A549 (cell line): ENCODE results near the gene CCDC38. TPM values are rescaled to one million over a fixed set of nuclear protein-coding genes. Genes with fewer than 3 reads are reported as not detected.
A peak's percentile ranks its signal among the peaks of the same experiment; 100 is the strongest.

Source experiments
- ATAC-seq, 2 experiments: fragments of 200-7000 bp in 1 of 2; fragments of >200 bp in 1 of 2; cut with Nextera tagmentation in 1 of 2; cut with Tn5 transposase in 1 of 2; 3 replicates each; pipeline versions ENCODE4 v1.8.0 to v1.9.1; 2018 to 2020; ENCODE audit warnings: mild to moderate bottlenecking in 1 of 2, moderate library complexity in 1 of 2
- CTCF ChIA-PET: fragments of 300-600 bp; sonication (Branson Sonifier 250); formaldehyde crosslinking; extraction: SDS; loops from one replicate; lab custom pipeline; 2021; ENCODE audit warnings: antibody characterized with exemption, inconsistent platforms; lab: Yijun Ruan, JAX
- POLR2A ChIA-PET: fragments of 350-600 bp; formaldehyde crosslinking; extraction: SDS; loops from one replicate; lab custom pipeline; 2021; ENCODE audit warnings: antibody characterized with exemption, inconsistent platforms; lab: Yijun Ruan, JAX
- DNase-seq, 2 experiments: peaks; one replicate each; pipeline versions ENCODE4 v3.0.0 to v3.0.0-alpha.2; 2011 to 2016; ENCODE audit warnings: low read depth in 1 of 2, low spot score in 1 of 2
- FAIRE-seq: peaks from 2 replicates; lab custom pipeline; 2011; peaks lifted over from hg19 to GRCh38; lab: Jason Lieb, UNC
- H3K27ac ChIP-seq, 2 experiments: fragments of >200 bp; sonication (Bioruptor Twin); formaldehyde crosslinking; 3 replicates each; pipeline ENCODE4 v1.5.1; 2016 to 2017
- H3K4me1 ChIP-seq: fragments of >200 bp; sonication (Bioruptor Twin); formaldehyde crosslinking; 3 replicates; pipeline ENCODE4 v1.6.1; 2016
- H3K4me2 ChIP-seq: fragments of >200 bp; sonication (Bioruptor Twin); formaldehyde crosslinking; 3 replicates; pipeline ENCODE4 v1.6.1; 2016
- H3K4me3 ChIP-seq: fragments of >200 bp; sonication (Bioruptor Twin); formaldehyde crosslinking; 3 replicates; pipeline ENCODE4 v1.5.1; 2016
- H3K9me3 ChIP-seq: fragments of >200 bp; sonication (Bioruptor Twin); formaldehyde crosslinking; 3 replicates; pipeline ENCODE4 v1.6.1; 2016
- ATOH8 ChIP-seq: fragments of 250-450 bp; sonication (Bioruptor Pico); IDR thresholded peaks from 2 replicates; pipeline ENCODE4 v1.5.0; 2020; ENCODE audit warnings: low read depth, mild to moderate bottlenecking, moderate library complexity
- BCL3 ChIP-seq: fragments of >200 bp; sonication (Bioruptor Twin); formaldehyde crosslinking; IDR thresholded peaks from 3 replicates; pipeline ENCODE4 v1.6.1; 2016
- CHD2 ChIP-seq: fragments of 150-350 bp; IDR thresholded peaks from 2 replicates; pipeline ENCODE4 v1.6.1; 2014; ENCODE audit warnings: low read length; ENCODE audit not compliant: partially characterized antibody
- CTCF ChIP-seq: fragments of >200 bp; sonication (Bioruptor Twin); formaldehyde crosslinking; IDR thresholded peaks from 3 replicates; pipeline ENCODE4 v1.5.1; 2016
- ELK1 ChIP-seq: fragments of 150-350 bp; IDR thresholded peaks from 2 replicates; pipeline ENCODE4 v1.6.1; 2014; ENCODE audit warnings: low read depth, mild to moderate bottlenecking, low read length
- EP300 ChIP-seq, 2 experiments: fragments of >200 bp; sonication (Bioruptor Twin); formaldehyde crosslinking; IDR thresholded peaks; 2 replicates in 1 of 2; 3 replicates in 1 of 2; pipeline ENCODE4 v1.6.1; 2016 to 2017
- FOSL2 ChIP-seq, 2 experiments: fragments of 450-650 bp in 1 of 2; fragments of >200 bp in 1 of 2; sonication (Bioruptor Twin) in 1 of 2; formaldehyde crosslinking; IDR thresholded peaks; 2 replicates each; pipeline versions ENCODE4 v1.5.0 to v1.6.1; 2016 to 2020; ENCODE audit warnings: mild to moderate bottlenecking in 1 of 2, moderate library complexity in 1 of 2
- FOXS1 ChIP-seq: fragments of 250-450 bp; sonication (Bioruptor Pico); IDR thresholded peaks from 2 replicates; pipeline ENCODE4 v1.5.0; 2020; ENCODE audit warnings: mild to moderate bottlenecking, moderate library complexity
- HMGXB4 ChIP-seq: fragments of 250-450 bp; sonication (Bioruptor Pico); IDR thresholded peaks from 2 replicates; pipeline ENCODE4 v1.5.0; 2021; ENCODE audit warnings: mild to moderate bottlenecking, moderate library complexity, borderline replicate concordance
- HOXA7 ChIP-seq: fragments of 250-450 bp; sonication (Bioruptor Pico); IDR thresholded peaks from 2 replicates; pipeline ENCODE4 v1.5.0; 2020; ENCODE audit warnings: mild to moderate bottlenecking, moderate library complexity
- HOXB13 ChIP-seq: fragments of 250-450 bp; sonication (Bioruptor Pico); IDR thresholded peaks from 2 replicates; pipeline ENCODE4 v1.5.0; 2020; ENCODE audit warnings: low read depth, mild to moderate bottlenecking, moderate library complexity
- HOXB5 ChIP-seq: fragments of 250-450 bp; sonication (Bioruptor Pico); IDR thresholded peaks from 2 replicates; pipeline ENCODE4 v1.5.0; 2020; ENCODE audit warnings: mild to moderate bottlenecking, moderate library complexity
- KDM5A ChIP-seq: fragments of 200-600 bp; sonication (generic); IDR thresholded peaks from 2 replicates; pipeline ENCODE4 v1.6.1; 2016; ENCODE audit warnings: antibody characterized with exemption, mild to moderate bottlenecking
- MYC ChIP-seq: IDR thresholded peaks from 2 replicates; pipeline ENCODE4 v1.6.1; 2012; ENCODE audit warnings: mild to moderate bottlenecking, inconsistent platforms, low read length, improper control_type of control experiment, borderline replicate concordance
- NFE2L2 ChIP-seq: fragments of 150-350 bp; conservative IDR thresholded peaks from 2 replicates; pipeline ENCODE4 v1.6.1; 2014; ENCODE audit warnings: low read length
- RAD21 ChIP-seq, 2 experiments: fragments of >200 bp in 1 of 2; sonication (Bioruptor Twin) in 1 of 2; formaldehyde crosslinking in 1 of 2; IDR thresholded peaks in 1 of 2; conservative IDR thresholded peaks in 1 of 2; 2 replicates in 1 of 2; 3 replicates in 1 of 2; pipeline ENCODE4 v1.6.1; 2012 to 2018; ENCODE audit warnings: inconsistent platforms in 1 of 2
- RFX5 ChIP-seq: fragments of 450-650 bp; IDR thresholded peaks from 2 replicates; pipeline ENCODE4 v1.7.1; 2014; ENCODE audit warnings: antibody characterized with exemption, mild to moderate bottlenecking, moderate library complexity
- SMC3 ChIP-seq: fragments of >200 bp; sonication (Bioruptor Twin); formaldehyde crosslinking; IDR thresholded peaks from 3 replicates; pipeline ENCODE4 v1.6.1; 2018; ENCODE audit warnings: inconsistent platforms
- TFCP2L1 ChIP-seq: fragments of 250-450 bp; sonication (Bioruptor Pico); IDR thresholded peaks from 2 replicates; pipeline ENCODE4 v1.5.0; 2021; ENCODE audit warnings: mild to moderate bottlenecking
- WGBS: methylation state at CpG from one replicate; pipeline ENCODE4 v1.1.6; 2017; ENCODE audit errors: missing lambda C conversion rate; 5-methylcytosine and 5-hydroxymethylcytosine counted together
- polyA plus RNA-seq, 4 experiments: library from polyadenylated mRNA; depleted of rRNA in 3 of 4; stranded (reverse); fragments of >200 nt; fragmentation: RNase III in 1 of 4; extraction: RNeasy Plus Mini Kit Qiagen cat#74134 plus additional on column Dnase treatment in 1 of 4; gene quantifications; 2 replicates in 3 of 4; 3 replicates in 1 of 4; pipeline ENCODE4 v1.2.3, GENCODE V29; 2011 to 2017

CCDC38 gene
- polyA plus RNA-seq, 2 of the 4 experiments (the other 2 are of a cell fraction), result 0.18 to 0.41 TPM

GRCh38 chr12:95922231-95922630, 20.2 kb downstream of the CCDC38 start:
- Histone ChIP-seq H3K4me2 (no peak overlapping the region), H3K4me1 (no peaks in the 10 kb centered on the region), H3K9me3 (no peaks in the 10 kb centered on the region; the same call in 2 of the 3 replicates), H3K4me3 (no peak overlapping the region), H3K27ac (no peak overlapping the region)
- CTCF ChIA-PET, result interaction anchor here (1.2 to 1.6 kb wide), 2 partner anchors 17 to 76 kb away, joined by 4 read pairs; no protein-coding TSS in a partner anchor
- TF ChIP-seq ELK1 (no peak), FOXS1 (CRISPR knock-in tag) (no peak), EP300 (IDR thresholded peaks at IDR 0.05) (no peak), RFX5 (no peak), HOXA7 (CRISPR knock-in tag) (no peak)
- ATAC-seq (no peak), FAIRE-seq (no peak), DNase-seq (no peak)
- WGBS, result 10% methylated on average over 3 of the region's 3 CpGs
- POLR2A ChIA-PET, result no interaction called here

GRCh38 chr12:95919110-95919509, 23.3 kb downstream of the CCDC38 start:
- Histone ChIP-seq H3K4me2 (no peak overlapping the region), H3K9me3 (no peaks in the 10 kb centered on the region; the same call in 2 of the 3 replicates), H3K4me3 (no peak overlapping the region), H3K4me1 (no peaks in the 10 kb centered on the region), H3K27ac (no peak overlapping the region)
- DNase-seq (no peak), ATAC-seq (no peak), FAIRE-seq (no peak)
- TF ChIP-seq BCL3 (no peak), MYC (no peak)
- WGBS, result 53% methylated on average over 6 of the region's 6 CpGs
- ChIA-PET CTCF (interaction anchor here (0.6 to 5.2 kb wide), 22 partner anchors 9 to 582 kb away, joined by 3 to 46 read pairs (median 5); partner anchors contain the start of genes AMDHD1, CCDC38 and HAL), POLR2A (interaction anchor here (1.9 kb wide), 1 partner anchor 23 kb away, joined by 7 read pairs; the partner anchor contains the start of gene CCDC38)

- CTCF ChIA-PET, result interaction anchor here (0.6 to 5.2 kb wide), 29 partner anchors 8 to 598 kb away, joined by 3 to 46 read pairs (median 4); partner anchors contain the start of genes AMDHD1, CCDC38 and HAL
- no peak overlapping the region for H3K27ac ChIP-seq
- TF ChIP-seq TFCP2L1 (CRISPR knock-in tag) (no peak), RAD21 (conservative IDR thresholded peaks at IDR 0.05 in 1 of 2, IDR thresholded peaks at IDR 0.05 in 1 of 2) (peak; percentile 72 to 89), CTCF (peak; percentile 78), FOSL2 (IDR thresholded peaks at IDR 0.05) (no peak), FOSL2 (CRISPR knock-in tag; IDR thresholded peaks at IDR 0.05) (no peak), NFE2L2 (no peak), HOXB13 (CRISPR knock-in tag) (no peak), CHD2 (no peak), HMGXB4 (CRISPR knock-in tag) (no peak), HOXB5 (CRISPR knock-in tag) (no peak), KDM5A (no peak), ATOH8 (CRISPR knock-in tag) (no peak), MYC (no peak), SMC3 (peak; percentile 79)
- H3K9me3 ChIP-seq, result no peaks in the 10 kb centered on the region; the same call in 2 of the 3 replicates
- H3K4me1 ChIP-seq, result no peaks in the 10 kb centered on the region
- POLR2A ChIA-PET, result interaction anchor here (1.9 kb wide), 1 partner anchor 24 kb away, joined by 7 read pairs; the partner anchor contains the start of gene CCDC38
- no peak overlapping the region for H3K4me3 ChIP-seq
- 20% methylated on average over 7 of the region's 7 CpGs for WGBS
- no peak overlapping the region for H3K4me2 ChIP-seq
- DNase-seq (peak; percentile 53 to 71), ATAC-seq (peak; percentile 95 to 98), FAIRE-seq (peak; percentile 81)
Measured at GRCh38 chr12:95918194-95918993, 24.0 kb downstream of the CCDC38 start.
